Keratinocyte (primary cell): ENCODE results near the gene ERMARD.

Experiments
- EZH2 ChIP-seq: IDR thresholded peaks from one replicate; pipeline ENCODE4 v1.6.1; 2012; ENCODE audit warnings: inconsistent platforms, mild to moderate bottlenecking, low read length, moderate library complexity
- TF ChIP-seq, protein P1 (sequence below), 3 experiments: IDR thresholded peaks in 1 of 3; conservative IDR thresholded peaks in 1 of 3; optimal IDR thresholded peaks in 1 of 3; 2 replicates in 2 of 3; 3 replicates in 1 of 3; pipeline versions ENCODE3 to v1.5.1; 2011; ENCODE audit warnings: low read length in 3 of 3, mild to moderate bottlenecking in 3 of 3, moderate library complexity in 2 of 3, control low read depth in 1 of 3, inconsistent platforms in 1 of 3; ENCODE audit not compliant: insufficient read depth in 2 of 3; ENCODE audit errors: extremely low read depth in 1 of 3

- TF ChIP-seq, protein P1, sequence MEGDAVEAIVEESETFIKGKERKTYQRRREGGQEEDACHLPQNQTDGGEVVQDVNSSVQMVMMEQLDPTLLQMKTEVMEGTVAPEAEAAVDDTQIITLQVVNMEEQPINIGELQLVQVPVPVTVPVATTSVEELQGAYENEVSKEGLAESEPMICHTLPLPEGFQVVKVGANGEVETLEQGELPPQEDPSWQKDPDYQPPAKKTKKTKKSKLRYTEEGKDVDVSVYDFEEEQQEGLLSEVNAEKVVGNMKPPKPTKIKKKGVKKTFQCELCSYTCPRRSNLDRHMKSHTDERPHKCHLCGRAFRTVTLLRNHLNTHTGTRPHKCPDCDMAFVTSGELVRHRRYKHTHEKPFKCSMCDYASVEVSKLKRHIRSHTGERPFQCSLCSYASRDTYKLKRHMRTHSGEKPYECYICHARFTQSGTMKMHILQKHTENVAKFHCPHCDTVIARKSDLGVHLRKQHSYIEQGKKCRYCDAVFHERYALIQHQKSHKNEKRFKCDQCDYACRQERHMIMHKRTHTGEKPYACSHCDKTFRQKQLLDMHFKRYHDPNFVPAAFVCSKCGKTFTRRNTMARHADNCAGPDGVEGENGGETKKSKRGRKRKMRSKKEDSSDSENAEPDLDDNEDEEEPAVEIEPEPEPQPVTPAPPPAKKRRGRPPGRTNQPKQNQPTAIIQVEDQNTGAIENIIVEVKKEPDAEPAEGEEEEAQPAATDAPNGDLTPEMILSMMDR (optimal IDR thresholded peaks at IDR 0.05 in 1 of 3, IDR thresholded peaks at IDR 0.05 in 1 of 3, conservative IDR thresholded peaks at IDR 0.05 in 1 of 3; ENCODE audit: extremely low read depth in 1 of 3, insufficient read depth in 2 of 3, low read length in 3 of 3), result no peak
- TF ChIP-seq EZH2, result no peak
Observed at GRCh38 chr6:169787797-169788196, 36.4 kb downstream of the ERMARD start.
